ENCODE results near the gene DDX51.

The DDX51 gene

GRCh38 chr12:132164426-132164825, 20.3 kb upstream of the DDX51 start:
- TF ChIP-seq PATZ1 (CRISPR knock-in tag; IDR thresholded peaks at IDR 0.05; ENCODE audit: borderline replicate concordance) (no peak), CSDC2 (CRISPR knock-in tag; IDR thresholded peaks at IDR 0.05) (no peak), ZFP30 (CRISPR knock-in tag; IDR thresholded peaks at IDR 0.05) (no peak), RARB (CRISPR knock-in tag; IDR thresholded peaks at IDR 0.05) (no peak), OSR1 (CRISPR knock-in tag; IDR thresholded peaks at IDR 0.05) (no peak), ZNF8 (CRISPR knock-in tag; IDR thresholded peaks at IDR 0.05) (no peak), PPARA (CRISPR knock-in tag; IDR thresholded peaks at IDR 0.05; ENCODE audit: borderline replicate concordance) (no peak), TSHZ2 (CRISPR knock-in tag; IDR thresholded peaks at IDR 0.05) (no peak), ISL1 (CRISPR knock-in tag; IDR thresholded peaks at IDR 0.05) (no peak), TCF4 (CRISPR knock-in tag; IDR thresholded peaks at IDR 0.05; ENCODE audit: borderline replicate concordance) (no peak), POU6F1 (CRISPR knock-in tag; IDR thresholded peaks at IDR 0.05; ENCODE audit: borderline replicate concordance, low read depth) (no peak)
- ATAC-seq, result no peak

GRCh38 chr12:132163911-132164288, 19.8 kb upstream of the DDX51 start:
- ATAC-seq, result peak; percentile 21; the same call in 2 of the 3 replicates
- TF ChIP-seq BACH2 (CRISPR knock-in tag; IDR thresholded peaks at IDR 0.05; ENCODE audit: borderline replicate concordance) (no peak), ZFP3 (CRISPR knock-in tag; IDR thresholded peaks at IDR 0.05) (no peak), CSDC2 (CRISPR knock-in tag; IDR thresholded peaks at IDR 0.05) (no peak), CSRNP3 (CRISPR knock-in tag; IDR thresholded peaks at IDR 0.05) (no peak), PATZ1 (CRISPR knock-in tag; IDR thresholded peaks at IDR 0.05; ENCODE audit: borderline replicate concordance) (no peak), ZC3H10 (CRISPR knock-in tag; IDR thresholded peaks at IDR 0.05) (no peak), TCF4 (CRISPR knock-in tag; IDR thresholded peaks at IDR 0.05; ENCODE audit: borderline replicate concordance) (no peak), ZNF565 (CRISPR knock-in tag; conservative IDR thresholded peaks at IDR 0.05; ENCODE audit: low read depth) (no peak), ISL1 (CRISPR knock-in tag; IDR thresholded peaks at IDR 0.05) (no peak), ARNTL (CRISPR knock-in tag; IDR thresholded peaks at IDR 0.05; ENCODE audit: borderline replicate concordance, low read depth) (no peak), GLIS3 (CRISPR knock-in tag; IDR thresholded peaks at IDR 0.05) (no peak)

- ATAC-seq, result peak; percentile 39
- TF ChIP-seq ARNTL (CRISPR knock-in tag; IDR thresholded peaks at IDR 0.05; ENCODE audit: borderline replicate concordance, low read depth) (no peak), ZFP3 (CRISPR knock-in tag; IDR thresholded peaks at IDR 0.05) (no peak), TCF4 (CRISPR knock-in tag; IDR thresholded peaks at IDR 0.05; ENCODE audit: borderline replicate concordance) (no peak), ZNF565 (CRISPR knock-in tag; conservative IDR thresholded peaks at IDR 0.05; ENCODE audit: low read depth) (no peak), POU6F1 (CRISPR knock-in tag; IDR thresholded peaks at IDR 0.05; ENCODE audit: borderline replicate concordance, low read depth) (no peak), TSHZ2 (CRISPR knock-in tag; IDR thresholded peaks at IDR 0.05) (no peak), OSR1 (CRISPR knock-in tag; IDR thresholded peaks at IDR 0.05) (no peak), TOX (CRISPR knock-in tag; IDR thresholded peaks at IDR 0.05; ENCODE audit: borderline replicate concordance) (no peak), RARB (CRISPR knock-in tag; IDR thresholded peaks at IDR 0.05) (no peak), PPARA (CRISPR knock-in tag; IDR thresholded peaks at IDR 0.05; ENCODE audit: borderline replicate concordance) (no peak), ZC3H10 (CRISPR knock-in tag; IDR thresholded peaks at IDR 0.05) (no peak), ZFP30 (CRISPR knock-in tag; IDR thresholded peaks at IDR 0.05) (no peak), ISL1 (CRISPR knock-in tag; IDR thresholded peaks at IDR 0.05) (no peak)
Observed at GRCh38 chr12:132163041-132163910, 19.2 kb upstream of the DDX51 start.

Measured in SK-N-SH treated with all-trans-retinoic acid at 6 μM for 48 hours (cell line).